ENCODE results near the gene PARD3.

PARD3 gene

GRCh38 chr10:34343764-34344163 is 471.3 kb downstream of the PARD3 start:
- DNase-seq (ENCODE audit: low read depth), result no peak

GRCh38 chr10:34341473-34341872 is 473.6 kb downstream of the PARD3 start:
- no peak for DNase-seq (ENCODE audit: low read depth)

GRCh38 chr10:34340934-34341333 is 474.2 kb downstream of the PARD3 start:
- no peak for DNase-seq (ENCODE audit: low read depth)

GRCh38 chr10:34339816-34340553 is 475.1 kb downstream of the PARD3 start:
- DNase-seq (ENCODE audit: low read depth), result no peak

- DNase-seq (ENCODE audit: low read depth), result no peak
Measured at GRCh38 chr10:34337917-34338316, 477.2 kb downstream of the PARD3 start.

GRCh38 chr10:34335960-34336690 is 479.0 kb downstream of the PARD3 start:
- no peak for DNase-seq (ENCODE audit: low read depth)

GRCh38 chr10:34334908-34335307 is 480.2 kb downstream of the PARD3 start:
- no peak for DNase-seq (ENCODE audit: low read depth)

- no peak for DNase-seq (ENCODE audit: low read depth)
Measured at GRCh38 chr10:34333513-34333912, 481.6 kb downstream of the PARD3 start.

GRCh38 chr10:34327184-34327583 is 487.9 kb downstream of the PARD3 start:
- DNase-seq (ENCODE audit: low read depth), result no peak

- DNase-seq (ENCODE audit: low read depth), result no peak
Measured at GRCh38 chr10:34323192-34323591, 491.9 kb downstream of the PARD3 start.

GRCh38 chr10:34320265-34320664 is 494.8 kb downstream of the PARD3 start:
- no peak for DNase-seq (ENCODE audit: low read depth)

GRCh38 chr10:34319197-34319846 is 495.8 kb downstream of the PARD3 start:
- DNase-seq (ENCODE audit: low read depth), result no peak

GRCh38 chr10:34316154-34316553 is 498.9 kb downstream of the PARD3 start:
- DNase-seq (ENCODE audit: low read depth), result no peak

GRCh38 chr10:34314457-34314856 is 500.6 kb downstream of the PARD3 start:
- no peak for DNase-seq (ENCODE audit: low read depth)

GRCh38 chr10:34313888-34314287 is 501.2 kb downstream of the PARD3 start:
- DNase-seq (ENCODE audit: low read depth), result no peak

- DNase-seq (ENCODE audit: low read depth), result no peak
Measured at GRCh38 chr10:34313353-34313752, 501.7 kb downstream of the PARD3 start.

GRCh38 chr10:34311679-34312078 is 503.4 kb downstream of the PARD3 start:
- no peak for DNase-seq (ENCODE audit: low read depth)

GRCh38 chr10:34310234-34310633 is 504.9 kb downstream of the PARD3 start:
- DNase-seq (ENCODE audit: low read depth), result no peak

GRCh38 chr10:34305189-34305588 is 509.9 kb downstream of the PARD3 start:
- no peak for DNase-seq (ENCODE audit: low read depth)

GRCh38 chr10:34303022-34303421 is 512.1 kb downstream of the PARD3 start:
- DNase-seq (ENCODE audit: low read depth), result no peak

GRCh38 chr10:34299105-34299611 is 515.9 kb downstream of the PARD3 start:
- no peak for DNase-seq (ENCODE audit: low read depth)

- no peak for DNase-seq (ENCODE audit: low read depth)
Measured at GRCh38 chr10:34298346-34298818, 516.7 kb downstream of the PARD3 start.

Measured in activated T-helper 9 cell treated with anti-CD3 and anti-CD28 coated beads, Interleukin-2, amount 50 U/mL, for 16 hours (primary cell).